GM19043 (cell line): ENCODE results near the gene CTU1.

Experiments used
- ATAC-seq: cut with Tn5 transposase; IDR thresholded peaks from one replicate; pipeline ENCODE4 v1.9.1; 2021; ENCODE audit warnings: low read depth; ENCODE audit not compliant: unreplicated experiment

CTU1 gene

DNA sequence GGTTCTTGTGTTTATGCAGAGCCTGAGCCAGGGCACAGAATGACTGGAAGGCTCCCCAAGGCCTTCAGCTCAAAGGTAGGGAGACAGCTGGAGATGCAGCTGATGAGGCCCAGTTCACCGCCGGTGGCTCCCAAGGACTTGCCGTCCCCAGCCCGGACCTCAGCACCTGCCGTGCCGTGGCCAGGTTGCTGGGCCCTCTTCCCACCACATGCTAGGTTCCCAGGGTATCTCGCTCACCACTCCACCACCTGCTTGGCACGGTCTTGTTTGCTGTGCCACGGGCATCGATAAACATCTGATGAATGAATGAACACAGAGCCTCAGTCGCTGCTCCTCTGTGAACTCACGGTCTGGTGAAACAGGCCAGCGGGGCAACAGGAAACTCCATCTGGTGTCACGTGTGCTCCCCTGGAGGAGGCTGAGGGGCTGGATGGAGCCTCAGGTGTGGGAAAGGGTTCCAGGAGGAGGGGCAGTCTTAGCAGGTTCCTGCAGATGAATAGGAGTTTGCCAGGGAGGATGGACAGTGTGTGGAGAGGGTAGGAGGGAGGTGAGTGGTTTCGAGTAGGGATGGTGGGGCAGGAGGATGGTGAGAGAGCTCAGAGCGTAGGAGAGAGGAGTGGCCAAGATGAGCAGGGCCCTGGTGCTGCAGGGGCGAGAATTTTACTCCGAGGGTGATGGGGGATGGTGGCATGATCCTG is 21.9 kb downstream of the CTU1 start:
- no peak for ATAC-seq

DNA sequence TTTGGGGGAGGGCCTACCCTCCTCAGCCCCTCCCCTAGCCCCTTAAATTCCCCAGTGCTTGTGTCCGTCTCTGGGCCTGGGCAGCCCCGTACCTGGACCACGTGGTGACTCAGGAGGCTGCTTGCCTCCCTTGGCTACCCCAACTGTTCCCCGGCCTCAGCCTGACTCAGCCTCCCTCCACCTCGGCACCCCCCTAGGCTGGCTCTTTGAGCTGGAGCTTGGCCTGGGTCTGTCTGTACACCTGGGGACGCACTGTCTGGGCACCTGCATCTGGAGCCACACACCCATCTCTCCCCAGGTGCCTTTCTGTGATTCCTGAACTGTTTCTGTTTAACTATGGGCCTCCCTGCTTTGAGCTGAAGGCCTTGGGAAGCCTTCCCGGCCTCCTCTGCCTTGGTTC is 23.7 kb downstream of the CTU1 start:
- no peak for ATAC-seq

DNA sequence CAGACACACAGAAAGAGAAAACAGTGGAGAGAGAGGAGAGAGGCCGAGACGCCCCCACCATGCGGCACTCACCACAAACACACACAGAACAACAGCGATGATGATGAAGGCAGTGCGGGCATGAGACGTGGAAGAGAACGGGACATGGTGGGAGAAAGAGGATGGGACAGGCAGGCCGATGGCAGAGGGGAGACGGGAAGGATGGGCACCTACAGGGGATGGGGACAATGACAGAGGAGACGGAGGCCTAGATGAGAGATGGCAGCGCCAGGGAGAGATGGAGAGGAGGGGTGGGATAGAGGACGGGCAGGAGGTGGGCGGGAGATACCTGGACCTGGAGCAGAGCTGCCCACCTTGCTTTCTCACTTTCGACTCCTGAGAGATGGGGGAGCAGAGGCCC is 24.4 kb downstream of the CTU1 start:
- no peak for ATAC-seq

DNA sequence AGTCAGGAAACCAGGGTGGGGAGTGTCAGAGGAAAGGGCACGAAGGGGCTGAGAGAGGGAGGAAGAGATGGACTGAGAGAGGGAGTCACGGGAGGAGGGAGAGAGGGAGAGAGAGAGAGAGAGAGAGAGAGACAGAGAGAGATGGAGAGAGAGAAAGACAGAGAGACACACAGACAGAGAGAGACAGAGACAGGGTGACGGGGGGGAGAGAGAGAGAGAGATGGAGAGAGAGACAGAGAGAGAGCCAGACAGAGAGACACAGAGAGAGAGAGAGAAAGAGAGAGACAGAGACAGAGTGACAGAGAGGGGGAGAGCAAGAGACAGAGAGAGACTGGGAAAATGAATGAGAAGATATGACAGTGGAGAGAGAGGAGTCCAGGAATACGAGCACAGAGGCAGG is 25.0 kb downstream of the CTU1 start:
- no peak for ATAC-seq

DNA sequence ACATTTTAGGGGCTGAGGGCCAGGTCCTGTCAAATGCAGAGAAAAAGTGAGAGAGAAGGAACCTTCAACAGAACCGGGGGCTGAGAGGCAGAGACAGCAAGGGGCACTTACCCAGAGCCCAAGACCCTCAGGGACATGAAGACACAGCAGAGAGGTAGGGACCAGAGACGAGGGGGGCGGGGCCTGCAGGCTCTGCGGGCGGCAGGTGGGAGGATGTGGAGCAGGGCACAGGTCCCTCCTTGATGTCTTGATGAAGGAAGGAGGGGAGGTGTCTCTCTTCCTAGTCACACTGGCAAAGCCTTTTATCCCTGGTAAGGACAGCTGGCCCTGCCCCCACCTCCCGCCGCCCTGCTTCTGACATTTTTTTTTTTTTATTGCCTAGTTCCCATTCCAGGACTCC is 25.6 kb downstream of the CTU1 start, which contains the start of gene KLK14:
Gene KLK14, minus strand, starts transcription at position 277 of the 400 bp plus-strand sequence. Its CDS starts 273 bp downstream, at position 4.
- no peak for ATAC-seq

DNA sequence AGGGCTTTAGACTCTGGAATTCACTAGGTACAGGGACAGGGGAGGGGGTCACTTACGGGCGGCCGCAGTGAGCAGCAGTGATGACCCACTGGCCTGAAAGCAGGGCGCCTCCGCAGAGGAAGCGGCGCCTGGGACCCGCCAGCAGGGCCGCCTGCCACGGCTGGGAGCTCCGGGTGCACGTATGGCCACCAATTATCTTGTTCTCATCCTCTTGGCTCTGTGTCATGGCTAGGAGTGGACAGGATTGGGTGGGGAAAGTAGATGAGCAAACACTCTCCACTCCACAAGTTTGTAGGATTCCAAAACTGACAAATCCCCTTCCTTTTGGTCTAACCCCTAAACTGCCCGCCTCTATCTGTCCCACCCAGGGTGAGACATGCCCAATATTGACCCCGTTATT is 26.7 kb downstream of the CTU1 start:
- ATAC-seq, result no peak

DNA sequence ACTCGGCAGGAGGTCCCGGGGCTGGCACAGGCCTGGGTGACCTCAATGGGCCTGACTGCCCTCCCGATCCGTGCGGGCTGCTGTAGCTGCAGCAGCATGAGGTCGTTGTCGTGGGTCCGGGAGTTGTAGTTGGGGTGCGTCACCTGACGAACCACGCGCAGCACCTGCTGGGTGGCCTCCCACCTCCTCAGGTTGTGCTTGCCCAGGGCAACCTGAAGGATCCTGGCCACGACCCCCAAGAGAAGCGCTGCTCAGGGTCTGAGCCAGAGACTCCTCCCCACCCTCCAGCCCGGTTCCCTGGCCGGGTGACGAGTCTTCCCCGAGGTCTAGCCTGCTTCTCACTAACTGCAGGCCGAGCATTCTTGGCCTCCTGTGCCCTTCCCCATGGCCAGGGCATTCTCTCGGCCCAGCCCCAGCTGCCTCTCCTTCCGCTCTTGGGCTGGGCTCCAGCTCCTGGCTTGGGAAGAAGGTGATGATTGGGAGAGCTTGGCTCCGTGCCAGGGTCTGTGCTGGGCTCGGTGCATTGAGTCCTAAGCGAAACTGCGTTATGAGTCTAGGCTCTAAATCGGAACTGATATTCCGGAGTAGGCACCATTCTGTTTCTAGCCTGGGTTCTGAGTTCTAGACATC is 28.6 kb downstream of the CTU1 start:
- no peak for ATAC-seq

DNA sequence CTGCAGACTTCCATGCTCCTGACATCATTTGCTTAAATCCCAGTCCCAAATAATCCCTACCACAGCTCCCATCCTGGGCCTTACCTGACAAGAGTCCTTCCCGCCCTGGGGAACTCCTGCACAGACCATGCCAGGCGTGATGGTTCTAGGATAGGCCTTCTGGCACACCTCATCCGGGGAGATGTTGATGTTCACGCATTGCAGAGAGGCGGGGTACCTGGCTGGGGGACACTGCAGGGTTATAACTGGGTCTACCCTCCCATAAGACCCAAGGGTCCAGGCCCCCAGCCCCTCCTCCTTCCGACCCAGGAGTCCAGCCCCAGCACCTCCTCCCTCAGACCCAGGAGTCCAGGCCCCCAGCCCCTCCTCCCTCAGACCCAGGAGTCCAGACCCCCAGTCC is 29.5 kb downstream of the CTU1 start:
- ATAC-seq, result no peak

DNA sequence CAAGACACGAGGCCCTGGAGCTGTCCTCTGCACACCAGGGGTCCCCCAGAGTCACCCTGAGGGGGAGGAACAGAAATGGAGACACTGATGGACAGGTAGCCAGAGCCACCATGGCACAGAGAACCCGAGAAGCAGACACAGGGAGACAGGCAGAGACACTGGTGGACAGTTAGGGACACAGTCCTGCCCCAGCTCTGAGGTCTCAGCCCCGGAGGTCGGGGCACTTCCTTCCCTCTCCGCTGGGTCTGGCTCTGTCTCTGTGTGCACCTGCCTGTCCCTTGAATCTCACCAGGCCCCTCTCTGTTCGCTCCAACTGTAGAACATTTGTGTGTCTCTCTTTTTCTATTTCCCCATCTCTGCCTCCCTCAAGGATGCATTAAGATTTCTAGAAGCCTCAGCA is 30.1 kb downstream of the CTU1 start:
- no peak for ATAC-seq

DNA sequence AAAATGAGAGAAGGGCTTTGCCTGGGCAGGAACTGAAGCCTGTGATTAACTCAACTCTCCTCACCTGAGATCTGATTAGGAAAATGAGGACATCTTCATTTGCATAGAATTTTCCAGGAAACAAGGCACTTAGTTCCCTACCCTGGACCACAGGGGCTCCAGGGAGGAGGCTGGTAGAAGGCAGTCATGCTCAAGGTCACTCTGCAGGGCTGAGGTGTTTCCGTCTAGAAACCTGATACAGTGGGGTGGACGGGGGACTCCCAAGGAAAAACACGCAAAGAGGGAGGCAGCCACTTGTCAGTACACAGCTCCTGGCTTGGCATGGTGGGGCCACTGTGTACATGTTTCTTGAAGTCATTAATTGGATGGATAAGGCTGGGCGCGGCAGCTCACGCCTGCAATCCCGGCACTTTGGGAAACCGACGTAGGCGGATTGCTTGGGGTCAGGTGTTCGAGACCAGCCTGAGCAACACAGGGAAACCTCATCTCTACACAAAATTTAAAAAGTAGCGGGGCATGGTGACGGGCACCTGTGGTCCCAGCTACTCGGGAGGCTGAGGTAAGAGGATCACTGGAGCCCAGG is 31.5 kb downstream of the CTU1 start:
- no peak for ATAC-seq

DNA sequence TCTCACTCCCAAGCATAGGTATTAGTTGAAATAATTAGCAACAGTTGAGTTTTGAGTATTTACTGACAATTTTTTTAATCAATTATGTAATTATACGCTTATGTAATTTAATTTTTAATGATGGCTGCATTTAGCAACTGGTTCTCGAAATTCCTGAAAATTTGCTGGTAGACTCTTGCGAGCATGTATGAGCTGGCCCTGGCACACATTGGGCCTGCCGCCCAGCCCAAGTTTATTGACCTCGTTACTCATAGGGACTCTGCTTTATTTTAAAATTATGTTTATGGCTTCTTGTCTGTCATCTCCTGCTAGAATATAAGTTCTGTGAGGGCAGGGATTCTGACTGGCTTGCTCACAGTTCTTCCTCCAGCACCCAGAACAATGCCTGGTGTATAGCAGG is 32.2 kb downstream of the CTU1 start:
- ATAC-seq, result no peak

DNA sequence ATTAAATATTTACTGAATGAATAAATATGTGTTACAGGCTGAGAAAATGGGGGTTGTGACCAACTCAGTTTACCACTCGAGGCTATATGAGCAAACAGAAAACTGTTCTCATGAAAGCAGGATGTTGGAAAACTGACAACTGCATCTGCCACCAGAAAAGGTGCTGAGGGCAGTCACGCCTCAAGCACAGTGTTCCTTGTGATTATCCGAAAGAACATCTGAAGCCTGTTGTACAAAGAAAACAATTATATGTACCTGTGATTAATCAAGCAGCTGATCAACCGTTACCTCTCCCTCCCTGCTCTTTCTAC is 37.2 kb downstream of the CTU1 start:
- ATAC-seq, result no peak

DNA sequence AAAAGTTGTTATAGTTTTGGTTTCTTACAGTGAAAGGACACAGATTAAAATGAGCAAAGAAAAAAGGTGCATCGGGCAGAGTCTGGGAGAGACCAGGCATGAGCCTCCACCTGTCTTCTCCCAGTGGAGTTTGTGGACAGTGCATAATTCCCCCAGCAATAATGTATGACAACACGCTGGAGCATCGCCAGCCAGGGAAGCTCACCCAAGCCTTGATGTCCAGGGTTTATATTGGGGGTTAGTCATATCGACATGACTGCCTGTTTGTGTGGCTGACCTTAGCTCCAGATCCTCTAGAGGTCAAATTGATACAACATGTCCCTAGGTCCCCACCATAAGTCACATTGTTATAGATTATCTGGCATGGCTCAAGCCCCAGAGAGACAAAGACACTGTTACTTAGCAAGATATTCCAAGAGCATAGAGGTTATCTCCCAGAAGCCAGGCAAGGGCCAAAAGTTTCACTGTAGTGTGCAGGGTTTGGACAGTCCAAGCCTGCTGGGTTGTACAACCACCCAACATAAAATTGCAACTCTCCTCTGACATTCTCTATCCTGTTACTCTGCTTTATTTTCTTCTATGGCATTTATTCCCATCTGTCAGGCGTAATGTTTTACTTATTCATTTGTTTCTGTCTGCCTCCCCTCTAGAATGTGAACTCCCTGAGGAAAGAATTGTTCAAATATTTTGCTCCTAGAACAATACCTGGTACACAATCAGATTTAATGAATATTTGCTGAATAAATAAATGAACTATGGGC is 37.7 kb downstream of the CTU1 start:
- no peak for ATAC-seq

DNA sequence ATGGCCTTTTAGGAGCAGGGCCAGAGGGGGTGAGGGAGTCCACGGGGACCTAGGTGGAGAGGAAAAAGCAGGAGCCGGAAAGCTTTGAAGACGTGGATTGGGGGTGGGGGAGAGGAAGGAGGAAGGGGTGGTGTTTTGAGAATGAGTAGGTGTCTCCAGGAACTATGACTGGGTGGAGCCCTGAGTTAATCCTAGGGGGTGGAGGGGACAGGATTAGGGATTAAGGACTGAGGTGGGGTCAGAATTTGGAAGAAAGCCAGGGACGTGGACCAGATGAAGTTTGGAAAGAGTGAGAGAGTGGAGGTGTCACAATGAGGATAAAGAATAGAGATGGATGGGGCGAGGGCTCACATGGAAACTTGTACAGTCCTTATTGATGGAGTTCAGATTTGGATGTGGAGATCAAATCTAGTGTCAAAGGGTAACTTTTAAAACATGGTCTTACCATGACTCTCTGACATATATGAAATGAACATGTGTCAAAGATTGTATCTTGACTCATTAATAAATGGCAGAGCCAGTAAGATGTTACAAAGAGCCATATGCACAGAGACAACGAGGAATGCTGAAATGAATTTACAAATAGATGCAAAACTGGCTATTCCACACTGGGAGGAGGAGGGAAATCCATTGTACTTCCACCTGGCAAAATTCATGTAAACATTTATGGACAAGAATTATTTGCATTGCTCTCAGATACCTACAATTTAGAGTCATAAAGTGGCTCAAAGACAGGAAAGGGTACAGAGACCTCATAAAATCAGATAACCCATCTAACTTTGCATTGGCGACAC is 41.6 kb downstream of the CTU1 start:
- ATAC-seq, result no peak

DNA sequence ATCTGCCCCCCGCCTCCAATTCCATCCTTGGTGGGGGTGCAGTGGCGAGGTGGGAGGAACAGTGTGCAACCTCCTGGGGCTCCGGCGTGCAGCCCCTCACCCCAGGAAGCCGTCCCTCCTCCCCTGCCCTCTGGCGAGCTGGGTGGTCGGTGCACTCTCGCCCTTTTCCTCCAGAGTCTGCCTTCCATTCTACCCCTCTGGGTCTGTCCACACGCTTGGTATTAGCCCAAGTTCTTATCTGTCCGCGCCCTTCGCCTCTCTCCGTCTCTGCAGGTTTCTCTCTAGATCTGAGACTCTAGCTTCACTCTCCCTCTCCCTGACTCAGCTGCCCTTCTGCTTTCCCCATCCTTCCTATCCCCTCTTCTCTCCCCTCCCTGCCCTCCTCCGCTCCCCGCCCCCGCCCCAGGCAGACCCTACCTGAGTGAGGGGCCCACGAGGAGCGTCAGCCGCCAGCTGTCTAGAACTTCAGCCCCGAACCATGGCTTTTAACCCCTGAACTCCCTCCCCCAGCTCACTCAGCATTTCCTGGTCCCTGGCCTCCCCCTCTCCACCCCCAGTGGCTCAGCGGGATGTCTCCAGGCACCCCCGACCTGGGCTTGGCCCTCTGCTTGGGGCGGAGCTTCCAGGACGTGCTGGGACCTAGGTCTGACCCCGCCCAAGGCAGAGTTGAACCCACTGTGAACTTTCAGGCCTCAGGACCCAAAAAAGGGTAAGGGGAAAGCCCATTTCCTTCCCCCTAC is 42.8 kb downstream of the CTU1 start:
- no peak for ATAC-seq

DNA sequence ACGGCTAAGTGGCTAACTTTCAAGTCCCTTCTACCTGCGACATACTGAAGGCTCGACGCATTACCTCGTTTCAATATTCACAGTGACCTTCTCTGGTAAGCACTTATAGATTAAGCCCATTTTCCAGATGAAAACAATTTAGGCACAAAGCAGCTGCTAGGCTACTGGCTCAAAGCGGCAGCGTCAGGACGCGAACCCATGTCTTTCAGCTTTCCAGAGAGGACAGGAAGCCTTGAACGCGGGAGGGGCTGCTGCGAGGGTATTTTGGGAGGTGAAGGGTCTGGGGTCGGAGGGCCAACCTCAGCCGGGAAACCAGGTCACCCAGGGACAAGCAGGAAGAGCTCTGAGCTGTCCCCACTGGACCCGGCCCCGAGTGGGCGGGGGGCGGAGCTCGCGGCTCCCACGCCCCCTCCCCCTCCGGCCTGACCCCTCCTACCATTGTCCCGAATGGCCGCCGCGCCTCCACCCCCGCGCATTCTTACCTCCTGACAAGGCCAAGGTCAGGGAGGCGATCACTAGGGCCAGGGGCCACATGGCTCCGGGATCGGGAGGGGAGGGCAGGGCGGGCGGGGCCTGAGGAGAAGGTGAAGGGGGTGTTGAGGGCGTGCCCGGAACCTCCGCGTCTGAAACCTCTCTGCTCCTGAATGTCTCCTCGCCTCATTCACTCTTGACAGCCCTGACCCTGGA is 43.5 kb downstream of the CTU1 start, which contains the start of gene KLK13:
Gene KLK13, minus strand, starts transcription at position 559 of the 687 bp plus-strand sequence. Its CDS starts 25 bp downstream, at position 534.
- no peak for ATAC-seq

DNA sequence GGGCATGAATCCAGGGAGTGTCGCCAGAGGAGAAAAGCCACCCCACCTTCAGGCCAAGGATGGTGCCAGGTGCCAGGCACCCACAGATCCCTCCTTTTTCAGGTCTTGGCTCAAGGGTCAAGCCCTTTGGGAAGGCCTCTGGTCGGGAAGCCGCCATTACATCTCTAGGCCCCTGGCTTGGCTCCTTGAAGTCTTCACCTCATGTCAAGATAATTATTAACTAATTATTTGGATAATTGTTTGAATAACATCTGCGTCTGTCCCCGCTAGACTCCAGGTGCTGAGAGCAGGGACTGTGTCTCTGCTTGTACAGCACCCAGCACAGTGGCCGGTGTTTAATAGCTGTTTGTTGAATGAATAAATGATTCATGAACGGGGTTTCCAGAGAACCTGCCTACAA is 44.5 kb downstream of the CTU1 start:
- ATAC-seq, result no peak

DNA sequence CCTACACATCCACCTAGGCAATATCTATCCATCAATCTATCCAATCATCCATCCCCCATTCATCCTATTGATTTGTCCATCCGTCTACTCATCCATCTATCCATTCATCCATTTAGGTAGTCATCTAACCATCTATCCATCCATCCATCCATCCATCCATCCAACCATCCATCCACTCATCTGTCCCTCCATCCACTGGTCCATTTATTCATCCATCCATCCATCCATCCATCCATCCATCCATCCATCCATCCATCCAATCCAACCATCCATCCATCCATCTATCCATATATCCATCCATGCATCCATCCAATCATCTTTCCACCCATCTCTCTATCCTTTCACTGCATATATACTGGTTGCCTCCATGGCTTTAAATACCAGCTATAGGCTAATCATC is 47.2 kb downstream of the CTU1 start:
- no peak for ATAC-seq

DNA sequence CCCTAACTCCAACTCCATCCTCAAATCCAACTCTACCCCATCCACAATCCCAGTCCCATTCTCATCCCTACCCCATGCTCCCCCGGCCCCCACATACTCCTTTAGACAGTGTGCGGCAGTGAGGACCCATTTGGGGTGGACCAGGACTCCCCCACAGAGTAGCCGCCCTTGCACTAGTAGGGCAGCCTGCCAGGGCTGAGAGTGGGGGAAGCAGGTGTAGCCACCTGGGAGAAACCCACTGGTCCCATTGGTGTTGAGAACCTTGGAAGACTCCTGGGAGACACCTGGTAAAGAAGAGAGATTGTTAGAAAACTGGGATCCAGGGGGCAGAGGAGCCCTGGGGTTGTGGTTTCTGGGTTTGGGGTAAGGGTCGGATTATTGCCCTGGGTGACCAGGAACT is 47.9 kb downstream of the CTU1 start:
- no peak for ATAC-seq
